22Rv1 (cell line): ENCODE results near the gene R3HCC1L.

ENCODE experiments used
- H3K27ac ChIP-seq: fragments of 450-650 bp; 2 replicates; pipeline ENCODE4 v1.5.1; 2017
- CTCF ChIP-seq: fragments of 450-650 bp; IDR thresholded peaks from 2 replicates; pipeline ENCODE4 v1.5.1; 2017; ENCODE audit warnings: mild to moderate bottlenecking
- ZFX ChIP-seq: fragments of 450-650 bp; IDR thresholded peaks from 2 replicates; pipeline ENCODE4 v1.6.1; 2017; ENCODE audit warnings: antibody characterized with exemption, borderline replicate concordance

R3HCC1L gene

GRCh38 chr10:98285416-98285815, 151.0 kb downstream of the R3HCC1L start:
- TF ChIP-seq CTCF (no peak), ZFX (no peak)
- no peak overlapping the region for H3K27ac ChIP-seq

GRCh38 chr10:98286419-98286818, 152.0 kb downstream of the R3HCC1L start:
- no peak for TF ChIP-seq ZFX
- no peak for TF ChIP-seq CTCF
- no peak overlapping the region for H3K27ac ChIP-seq

GRCh38 chr10:98287321-98287720, 152.9 kb downstream of the R3HCC1L start:
- TF ChIP-seq ZFX: no peak
- no peak for TF ChIP-seq CTCF

GRCh38 chr10:98289802-98290209, 155.3 kb downstream of the R3HCC1L start:
- no peak overlapping the region for H3K27ac ChIP-seq
- TF ChIP-seq ZFX (no peak), CTCF (no peak)

More at GRCh38 chr10:98287321-98287720, 152.9 kb downstream of the R3HCC1L start:
- no peak overlapping the region for H3K27ac ChIP-seq

- no peak overlapping the region for H3K27ac ChIP-seq
- TF ChIP-seq ZFX: no peak
These were observed 158.5 kb downstream of the R3HCC1L start for GRCh38 chr10:98292971-98293370.

- TF ChIP-seq CTCF: no peak
- no peak for TF ChIP-seq ZFX
- H3K27ac ChIP-seq: no peak overlapping the region
These were observed 159.3 kb downstream of the R3HCC1L start for GRCh38 chr10:98293550-98294269.

GRCh38 chr10:98294270-98294627, 159.8 kb downstream of the R3HCC1L start:
- TF ChIP-seq CTCF: no peak
- no peak for TF ChIP-seq ZFX
- no peak overlapping the region for H3K27ac ChIP-seq
